Activated CD8-positive, alpha-beta memory T cell treated with anti-CD3 and anti-CD28 coated beads for 1 hour (primary cell): ENCODE measurements around the gene GTF2H1.
A peak's percentile ranks its signal among the peaks of the same experiment; 100 is the strongest.
"Not testable (repeated sequence)": the region's sequence is repeated elsewhere in the genome, so short reads cannot be mapped to it uniquely, and the experiment has no call there.

Experiments
- DNase-seq, 2 donors: peaks; one replicate each; pipeline ENCODE4 v3.0.0-alpha.2; 2020; ENCODE audit warnings: low read depth in 1 of 2; ENCODE audit errors: extremely low read depth in 1 of 2

GTF2H1 gene

GRCh38 chr11:18372201-18372600, 49.8 kb downstream of the GTF2H1 start:
- DNase-seq: no peak

- no peak for DNase-seq
Observed at GRCh38 chr11:18374956-18375355, 52.6 kb downstream of the GTF2H1 start.

- no peak for DNase-seq
Observed at GRCh38 chr11:18375941-18376340, 53.6 kb downstream of the GTF2H1 start.

- DNase-seq: no peak
Observed at GRCh38 chr11:18379201-18379600, 56.8 kb downstream of the GTF2H1 start.

- DNase-seq: peak; percentile 17 to 27
Observed at GRCh38 chr11:18383388-18384156, 61.2 kb downstream of the GTF2H1 start.

GRCh38 chr11:18384157-18384641, 61.8 kb downstream of the GTF2H1 start:
- DNase-seq: no peak

GRCh38 chr11:18390088-18390487, 67.7 kb downstream of the GTF2H1 start:
- DNase-seq: no peak

GRCh38 chr11:18392434-18393321, 70.3 kb downstream of the GTF2H1 start:
- no peak for DNase-seq

GRCh38 chr11:18393581-18394274, 71.4 kb downstream of the GTF2H1 start:
- no peak for DNase-seq

- peak; percentile 98 to 99 for DNase-seq
Observed at GRCh38 chr11:18394275-18394927, 72.0 kb downstream of the GTF2H1 start, which contains the start of gene LDHA. LDHA (plus strand) TSS chr11:18394563; CDS start chr11:18396843, 2,280 bp downstream.

- DNase-seq: no peak
Observed at GRCh38 chr11:18394928-18395734, 72.8 kb downstream of the GTF2H1 start.

- DNase-seq: peak; percentile 74 to 85
Observed at GRCh38 chr11:18395735-18396504, 73.6 kb downstream of the GTF2H1 start.

GRCh38 chr11:18397921-18398320, 75.6 kb downstream of the GTF2H1 start:
- DNase-seq: no peak

- not testable (repeated sequence) for DNase-seq
Observed at GRCh38 chr11:18401077-18401476, 78.7 kb downstream of the GTF2H1 start.

GRCh38 chr11:18404062-18404461, 81.7 kb downstream of the GTF2H1 start:
- no peak for DNase-seq

GRCh38 chr11:18407400-18407799, 85.0 kb downstream of the GTF2H1 start:
- DNase-seq: not testable (repeated sequence)

- DNase-seq: no peak
Observed at GRCh38 chr11:18408558-18409291, 86.4 kb downstream of the GTF2H1 start.

GRCh38 chr11:18416459-18416858, 94.1 kb downstream of the GTF2H1 start:
- DNase-seq: no peak
